Activated CD8-positive, alpha-beta T cell treated with anti-CD3 and anti-CD28 coated beads for 36 hours (primary cell): ENCODE results near the gene DNPH1. TPM values are rescaled to one million over a fixed set of nuclear protein-coding genes. Genes with fewer than 3 reads are reported as not detected.

Source experiments
- ATAC-seq: fragments of 200-7000 bp; cut with Tn5 transposase; one replicate; pipeline ENCODE4 v1.10.0; 2021; ENCODE audit warnings: mild to moderate bottlenecking, moderate library complexity
- CTCF ChIA-PET: fragments of 350-600 bp; sonication (Branson Sonifier 250); formaldehyde crosslinking; loops from one replicate; lab custom pipeline; 2021; ENCODE audit warnings: antibody characterized with exemption; lab: Charles Lee
- POLR2A ChIA-PET: fragments of 350-600 bp; sonication (Branson Sonifier 250); formaldehyde crosslinking; loops from one replicate; lab custom pipeline; 2021; ENCODE audit warnings: antibody characterized with exemption; lab: Charles Lee
- DNase-seq: peaks from one replicate; pipeline ENCODE4 v3.0.0-alpha.2; 2020
- H3K27ac Mint-ChIP-seq: one replicate; pipeline ENCODE4 v1.8.0; 2021; ENCODE audit warnings: mild to moderate bottlenecking, mixed read lengths
- H3K27me3 Mint-ChIP-seq: one replicate; pipeline ENCODE4 v1.8.0; 2021; ENCODE audit warnings: mixed read lengths
- H3K36me3 Mint-ChIP-seq: one replicate; pipeline ENCODE4 v1.8.0; 2021; ENCODE audit warnings: low read depth, mixed read lengths
- H3K4me1 Mint-ChIP-seq: one replicate; pipeline ENCODE4 v1.8.0; 2021; ENCODE audit warnings: low read depth, mixed read lengths
- H3K4me3 Mint-ChIP-seq: one replicate; pipeline ENCODE4 v1.8.0; 2021; ENCODE audit warnings: mild to moderate bottlenecking, moderate library complexity, mixed read lengths
- H3K9me3 Mint-ChIP-seq: one replicate; pipeline ENCODE4 v1.8.0; 2021; ENCODE audit warnings: mixed read lengths
- intact Hi-C: fragments of 100-400 bp; cut with micrococcal nuclease; formaldehyde crosslinking; loops from one replicate; pipeline ENCODE4 v1.10.0; 2022
- total RNA-seq, 2 experiments: library from RNA; stranded (reverse); gene quantifications; one replicate each; pipeline ENCODE4 v1.2.3, GENCODE V29; 2021
- TF ChIP-seq, protein P1 (sequence below): fragments of 200-600 bp; IDR thresholded peaks from one replicate; pipeline ENCODE4 v1.8.0; 2022; ENCODE audit warnings: antibody characterized with exemption, mild to moderate bottlenecking

Gene DNPH1
- total RNA-seq, 2 experiments from 2014 or later, result 86.2 to 86.5 TPM

- ATAC-seq, result no peak
- POLR2A ChIA-PET, result no interaction called here
- TF ChIP-seq, protein P1, sequence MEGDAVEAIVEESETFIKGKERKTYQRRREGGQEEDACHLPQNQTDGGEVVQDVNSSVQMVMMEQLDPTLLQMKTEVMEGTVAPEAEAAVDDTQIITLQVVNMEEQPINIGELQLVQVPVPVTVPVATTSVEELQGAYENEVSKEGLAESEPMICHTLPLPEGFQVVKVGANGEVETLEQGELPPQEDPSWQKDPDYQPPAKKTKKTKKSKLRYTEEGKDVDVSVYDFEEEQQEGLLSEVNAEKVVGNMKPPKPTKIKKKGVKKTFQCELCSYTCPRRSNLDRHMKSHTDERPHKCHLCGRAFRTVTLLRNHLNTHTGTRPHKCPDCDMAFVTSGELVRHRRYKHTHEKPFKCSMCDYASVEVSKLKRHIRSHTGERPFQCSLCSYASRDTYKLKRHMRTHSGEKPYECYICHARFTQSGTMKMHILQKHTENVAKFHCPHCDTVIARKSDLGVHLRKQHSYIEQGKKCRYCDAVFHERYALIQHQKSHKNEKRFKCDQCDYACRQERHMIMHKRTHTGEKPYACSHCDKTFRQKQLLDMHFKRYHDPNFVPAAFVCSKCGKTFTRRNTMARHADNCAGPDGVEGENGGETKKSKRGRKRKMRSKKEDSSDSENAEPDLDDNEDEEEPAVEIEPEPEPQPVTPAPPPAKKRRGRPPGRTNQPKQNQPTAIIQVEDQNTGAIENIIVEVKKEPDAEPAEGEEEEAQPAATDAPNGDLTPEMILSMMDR, result no peak
- peaks cover 16% of the 10 kb centered on the region for H3K4me1 Mint-ChIP-seq
- H3K9me3 Mint-ChIP-seq, result no peaks in the 10 kb centered on the region
- no peaks in the 10 kb centered on the region for H3K27me3 Mint-ChIP-seq
- CTCF ChIA-PET, result interaction anchor here (1.0 kb wide), 1 partner anchor 17 kb away, joined by 3 read pairs; no protein-coding TSS in a partner anchor
- H3K36me3 Mint-ChIP-seq, result peaks cover 39% of the 10 kb centered on the region
- intact Hi-C loops, result no loop called here
- DNase-seq, result no peak
- H3K27ac Mint-ChIP-seq, result no peak overlapping the region
- no peak overlapping the region for H3K4me3 Mint-ChIP-seq
Measured at GRCh38 chr6:43219119-43219518, 10.2 kb downstream of the DNPH1 start.

DNA sequence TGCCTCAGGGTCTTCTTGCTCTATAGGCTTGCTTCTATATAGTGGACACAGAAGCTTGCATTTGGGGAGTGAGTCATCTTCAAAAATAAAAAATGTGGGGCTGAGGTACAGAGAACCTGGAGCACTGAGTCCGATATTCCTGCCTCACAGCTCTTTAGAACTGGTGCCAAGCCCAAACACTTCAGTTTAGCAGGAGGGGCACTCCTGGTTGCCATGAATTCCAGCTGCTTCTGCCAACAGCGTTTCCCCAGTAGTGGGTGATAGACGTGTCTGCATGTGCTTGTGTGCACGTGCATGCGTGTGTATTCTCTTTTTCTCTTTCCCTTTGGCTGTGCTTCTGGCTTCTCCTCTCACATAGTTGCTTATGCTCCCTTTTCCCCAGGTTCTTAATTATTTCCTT lies 11.9 kb downstream of the DNPH1 start:
- intact Hi-C loops, result no loop called here
- POLR2A ChIA-PET, result interaction anchor here (1.3 to 1.7 kb wide), 2 partner anchors 11 to 29 kb away, joined by 3 to 4 read pairs; partner anchors contain the start of gene DNPH1
- H3K36me3 Mint-ChIP-seq, result peaks cover 25% of the 10 kb centered on the region
- peaks cover 4% of the 10 kb centered on the region for H3K4me1 Mint-ChIP-seq
- no peak for DNase-seq
- TF ChIP-seq, protein P1, result no peak
- H3K27ac Mint-ChIP-seq, result no peak overlapping the region
- no peaks in the 10 kb centered on the region for H3K9me3 Mint-ChIP-seq
- CTCF ChIA-PET, result no interaction called here
- no peak for ATAC-seq
- H3K27me3 Mint-ChIP-seq, result no peaks in the 10 kb centered on the region
- H3K4me3 Mint-ChIP-seq, result no peak overlapping the region

DNA sequence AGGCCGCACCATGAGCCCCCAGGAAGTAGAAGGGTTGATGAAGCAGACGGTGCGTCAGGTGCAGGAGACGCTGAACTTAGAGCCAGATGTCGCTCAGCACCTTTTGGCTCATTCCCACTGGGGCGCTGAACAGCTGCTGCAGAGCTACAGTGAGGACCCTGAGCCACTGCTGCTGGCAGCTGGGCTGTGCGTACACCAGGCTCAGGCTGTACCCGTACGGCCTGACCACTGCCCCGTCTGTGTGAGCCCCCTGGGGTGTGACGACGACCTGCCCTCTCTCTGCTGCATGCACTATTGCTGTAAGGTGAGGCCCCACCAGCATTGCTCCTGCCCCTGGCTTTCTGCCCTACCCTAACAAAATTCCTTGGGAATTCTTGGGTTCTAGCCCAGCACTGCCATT lies 13.1 kb downstream of the DNPH1 start:
- CTCF ChIA-PET, result no interaction called here
- Mint-ChIP-seq H3K27ac (no peak overlapping the region), H3K36me3 (peaks cover 21% of the 10 kb centered on the region), H3K4me1 (no peaks in the 10 kb centered on the region), H3K9me3 (no peaks in the 10 kb centered on the region), H3K4me3 (no peak overlapping the region), H3K27me3 (no peaks in the 10 kb centered on the region)
- intact Hi-C loops, result no loop called here
- ATAC-seq (no peak), DNase-seq (no peak)
- TF ChIP-seq, protein P1, result no peak
- POLR2A ChIA-PET, result interaction anchor here (1.3 to 2.3 kb wide), 4 partner anchors 10 to 30 kb away, joined by 3 to 9 read pairs (median 4); partner anchors contain the start of gene DNPH1

DNA sequence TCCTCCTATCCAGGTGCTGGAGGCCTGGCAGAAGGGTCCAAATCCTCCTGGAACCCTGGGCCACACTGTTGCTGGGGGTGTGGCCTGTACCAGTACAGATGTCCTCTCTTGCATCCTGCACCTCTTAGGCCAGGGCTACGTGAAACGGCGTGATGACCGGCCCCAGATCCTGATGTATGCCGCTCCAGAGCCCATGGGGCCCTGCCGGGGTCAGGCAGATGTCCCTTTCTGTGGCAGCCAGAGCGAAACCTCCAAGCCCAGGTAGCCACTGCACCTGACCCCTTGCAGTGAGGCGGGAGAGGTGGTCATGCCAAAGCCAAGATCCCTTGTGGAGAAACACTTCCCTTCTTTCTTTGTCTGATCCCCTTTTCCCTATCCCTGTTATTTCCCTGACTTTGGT lies 14.2 kb downstream of the DNPH1 start:
- Mint-ChIP-seq H3K9me3 (no peaks in the 10 kb centered on the region), H3K4me1 (no peaks in the 10 kb centered on the region), H3K27ac (no peak overlapping the region), H3K36me3 (peaks cover 18% of the 10 kb centered on the region), H3K27me3 (no peaks in the 10 kb centered on the region), H3K4me3 (no peak overlapping the region)
- intact Hi-C loops, result no loop called here
- POLR2A ChIA-PET, result interaction anchor here (1.8 to 2.3 kb wide), 2 partner anchors 9 to 13 kb away, joined by 8 to 9 read pairs; no protein-coding TSS in a partner anchor
- ATAC-seq (no peak), DNase-seq (no peak)
- CTCF ChIA-PET, result interaction anchor here (0.9 kb wide), 1 partner anchor 14 kb away, joined by 3 read pairs; the partner anchor contains the start of gene DNPH1
- TF ChIP-seq, protein P1, result no peak

DNA sequence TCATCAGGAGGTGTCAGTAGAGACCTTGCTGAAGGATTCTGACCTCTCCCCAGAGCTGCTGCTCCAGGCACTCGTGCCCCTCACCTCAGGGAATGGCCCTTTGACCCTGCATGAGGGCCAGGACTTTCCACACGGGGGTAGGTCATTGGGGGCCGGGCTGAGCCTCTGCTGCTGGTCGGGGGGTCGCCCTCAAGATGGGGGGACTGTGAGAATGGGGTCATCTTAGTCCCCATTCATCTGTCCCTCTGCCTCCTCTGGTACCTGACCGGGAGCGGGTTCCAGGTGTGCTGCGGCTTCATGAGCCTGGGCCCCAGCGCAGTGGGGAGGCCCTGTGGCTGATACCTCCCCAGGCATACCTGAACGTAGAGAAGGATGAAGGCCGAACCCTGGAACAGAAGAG lies 15.8 kb downstream of the DNPH1 start:
- Mint-ChIP-seq H3K27me3 (no peaks in the 10 kb centered on the region), H3K4me3 (no peak overlapping the region), H3K36me3 (peaks cover 13% of the 10 kb centered on the region), H3K9me3 (no peaks in the 10 kb centered on the region), H3K4me1 (no peaks in the 10 kb centered on the region), H3K27ac (no peak overlapping the region)
- DNase-seq (no peak), ATAC-seq (no peak)
- TF ChIP-seq, protein P1, result no peak
- ChIA-PET CTCF (interaction anchor here (1.0 to 2.0 kb wide), 3 partner anchors 16 to 185 kb away, joined by 3 to 6 read pairs (median 3); partner anchors contain the start of gene DNPH1), POLR2A (interaction anchor here (0.7 to 1.4 kb wide), 4 partner anchors 11 to 156 kb away, joined by 3 to 6 read pairs (median 3); partner anchors contain the start of genes CUL9 and DNPH1)
- intact Hi-C loops, result no loop called here
